HL-60/S4 treated with phorbol 12-myristate 13-acetate at 8.2 ng/mL for 4 days and 3 days (cell line): ENCODE measurements around the gene CDK18.

ENCODE experiments used
- in situ Hi-C: fragments of 300-500 bp; cut with MboI; formaldehyde crosslinking; loops from 2 replicates; pipeline ENCODE4 v1.15.0; 2022; ENCODE audit warnings: low sequenced_read_pairs

CDK18 gene

GRCh38 chr1:205502111-205502810 lies 2.2 kb upstream of the CDK18 start:
- in situ Hi-C loops = no loop called here

GRCh38 chr1:205502992-205503391 lies 1.5 kb upstream of the CDK18 start:
- in situ Hi-C loops = no loop called here

- in situ Hi-C loops = no loop called here
Observed at GRCh38 chr1:205505076-205505729, 734 bp downstream of the CDK18 start.

GRCh38 chr1:205505791-205506190 lies 1.3 kb downstream of the CDK18 start:
- in situ Hi-C loops = no loop called here

DNA sequence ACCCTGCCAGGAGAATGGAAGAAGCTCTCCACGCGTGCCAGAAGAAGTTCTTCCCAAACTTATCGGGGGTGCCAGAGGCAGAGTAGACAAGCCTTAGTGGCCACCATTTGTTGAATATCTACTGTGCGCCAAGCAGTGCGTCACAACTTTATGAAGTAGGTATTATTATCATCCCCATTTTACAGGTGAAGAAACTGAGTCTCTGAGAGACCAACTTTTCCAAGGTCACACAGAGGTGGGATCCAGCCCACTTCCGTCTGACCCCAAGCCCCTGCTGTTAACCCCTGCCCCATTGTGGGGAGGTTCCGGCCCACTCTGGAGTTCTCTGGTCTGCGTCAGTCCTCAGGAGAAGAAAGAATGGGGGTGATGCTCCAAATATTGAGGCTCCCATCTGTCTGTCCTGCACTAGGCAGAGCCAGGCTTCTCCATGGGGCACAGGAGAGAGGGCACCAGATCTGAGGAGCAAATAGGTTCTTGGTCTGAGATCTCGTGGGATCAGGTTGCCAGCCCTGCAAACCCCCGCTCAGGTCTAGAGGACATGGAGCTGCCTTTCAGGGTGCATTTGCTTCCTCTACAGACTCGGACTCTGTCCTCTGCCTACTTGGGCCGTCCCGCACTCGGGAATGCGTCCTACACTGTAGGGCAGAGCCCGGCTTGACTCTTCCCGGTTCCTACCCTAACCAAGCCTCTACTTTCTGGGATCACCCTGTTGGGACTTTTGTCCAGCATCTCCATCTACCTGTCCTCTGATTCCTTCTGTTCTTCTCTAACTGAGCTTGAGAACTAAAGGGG lies 2.1 kb downstream of the CDK18 start:
- in situ Hi-C loops = no loop called here

DNA sequence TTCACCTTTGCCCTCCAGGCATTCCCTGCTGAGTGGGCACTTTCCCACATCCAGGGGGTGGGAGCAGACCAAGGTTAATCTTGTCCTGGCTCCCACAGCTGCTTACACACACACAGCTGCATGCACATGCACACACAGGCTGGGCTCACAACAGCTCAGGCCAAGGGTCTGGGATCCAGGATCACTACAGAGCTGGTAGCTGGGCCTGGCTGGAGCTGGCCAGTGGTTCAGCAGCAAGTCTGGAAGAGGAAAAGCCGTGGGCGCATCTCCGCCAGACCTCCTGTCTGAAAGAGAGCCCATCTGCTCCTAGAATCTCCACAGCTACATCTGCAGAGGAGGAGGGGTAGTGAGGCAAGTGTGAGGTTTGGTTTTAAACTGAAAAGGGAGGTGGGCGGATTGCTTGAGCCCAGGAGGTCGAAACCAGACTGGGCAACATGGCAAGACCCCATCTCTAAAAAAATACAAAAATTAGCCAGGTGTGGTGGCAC lies 3.8 kb downstream of the CDK18 start:
- in situ Hi-C loops = no loop called here

GRCh38 chr1:205510308-205510950 lies 6.0 kb downstream of the CDK18 start:
- in situ Hi-C loops = no loop called here

DNA sequence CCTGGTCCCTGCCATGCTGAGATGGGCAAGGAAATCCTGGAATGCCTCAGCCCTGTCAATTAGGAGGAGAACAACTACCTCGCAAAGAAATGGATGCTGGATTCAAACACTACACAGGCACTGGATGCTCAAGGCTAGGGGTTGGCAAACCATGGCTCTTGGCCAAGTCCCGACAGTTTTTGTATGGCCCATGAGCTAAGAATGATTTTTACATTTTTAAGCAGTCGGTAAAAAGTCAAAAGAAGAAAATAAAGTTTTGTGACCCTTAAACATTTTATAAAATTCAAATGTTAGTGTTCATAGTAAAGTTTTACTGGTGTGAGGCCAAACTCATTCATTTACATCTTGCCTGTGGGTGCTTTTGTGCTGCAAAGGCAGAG lies 6.5 kb downstream of the CDK18 start:
- in situ Hi-C loops = no loop called here

DNA sequence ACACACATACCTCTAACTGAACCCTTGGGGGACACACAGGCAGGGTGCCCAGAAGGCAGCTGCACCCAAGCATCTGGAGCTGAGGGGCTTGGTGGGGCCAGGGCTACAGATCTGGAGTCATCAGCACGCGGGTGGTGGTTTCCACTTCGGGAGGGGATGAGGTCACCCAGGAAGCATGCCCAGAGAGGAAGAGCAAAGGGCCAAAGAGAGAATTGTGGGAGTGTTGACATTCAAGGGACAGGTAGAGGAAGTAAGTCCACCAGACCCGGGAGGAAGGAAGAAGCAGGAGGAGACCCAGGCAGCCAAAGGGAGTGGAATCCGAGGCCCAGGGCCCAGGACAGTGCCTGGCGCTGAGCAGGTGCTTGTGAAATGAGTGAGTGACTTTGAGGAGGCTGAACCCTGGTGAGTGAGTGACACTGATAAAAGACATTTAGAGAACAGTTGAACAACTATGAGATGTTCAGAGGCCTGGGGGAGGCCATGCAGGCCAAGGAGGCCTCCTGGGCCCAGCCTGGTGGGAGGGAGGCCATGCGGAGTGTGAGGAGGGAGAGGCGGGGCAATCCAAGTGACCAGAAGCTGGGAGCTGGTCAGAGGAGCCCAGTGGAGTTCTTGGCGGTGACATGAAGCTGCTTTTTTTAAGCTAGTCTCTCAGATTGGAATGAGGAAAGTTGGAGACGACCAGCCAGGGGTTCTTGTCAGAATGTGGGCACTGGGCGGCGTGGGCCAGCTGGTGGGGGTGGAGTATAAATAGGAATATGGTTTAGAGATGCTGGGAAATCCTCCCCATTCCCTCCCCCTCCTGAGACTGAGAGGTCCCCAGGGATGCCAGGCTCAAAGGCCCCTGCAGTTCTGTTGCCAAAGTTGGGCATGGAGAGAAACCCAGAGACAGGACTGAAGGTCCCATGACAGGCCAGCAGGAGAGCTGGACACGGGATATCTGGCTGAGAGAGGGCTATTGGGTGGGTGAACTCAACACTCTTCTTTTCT lies 7.9 kb downstream of the CDK18 start:
- in situ Hi-C loops = no loop called here

DNA sequence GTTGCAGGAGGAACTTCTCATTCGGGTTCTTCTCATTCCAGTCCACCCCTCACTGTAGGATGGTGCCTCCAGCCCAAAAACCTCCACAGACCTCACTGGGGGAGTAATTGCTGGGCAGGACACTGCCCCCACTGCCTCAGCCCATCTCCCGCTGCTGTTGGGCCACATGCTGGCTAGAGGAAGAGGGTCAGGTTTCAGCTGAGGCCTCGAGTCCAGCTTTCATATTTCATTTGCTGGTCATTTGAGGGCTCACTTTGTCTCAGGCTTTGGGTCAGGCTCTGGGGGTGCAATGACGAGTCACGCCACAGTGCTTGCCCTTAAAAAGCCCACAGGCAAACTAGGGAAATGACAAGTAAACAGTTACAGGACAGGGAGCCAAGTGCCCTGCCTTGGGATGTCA lies 9.3 kb downstream of the CDK18 start:
- in situ Hi-C loops = no loop called here

DNA sequence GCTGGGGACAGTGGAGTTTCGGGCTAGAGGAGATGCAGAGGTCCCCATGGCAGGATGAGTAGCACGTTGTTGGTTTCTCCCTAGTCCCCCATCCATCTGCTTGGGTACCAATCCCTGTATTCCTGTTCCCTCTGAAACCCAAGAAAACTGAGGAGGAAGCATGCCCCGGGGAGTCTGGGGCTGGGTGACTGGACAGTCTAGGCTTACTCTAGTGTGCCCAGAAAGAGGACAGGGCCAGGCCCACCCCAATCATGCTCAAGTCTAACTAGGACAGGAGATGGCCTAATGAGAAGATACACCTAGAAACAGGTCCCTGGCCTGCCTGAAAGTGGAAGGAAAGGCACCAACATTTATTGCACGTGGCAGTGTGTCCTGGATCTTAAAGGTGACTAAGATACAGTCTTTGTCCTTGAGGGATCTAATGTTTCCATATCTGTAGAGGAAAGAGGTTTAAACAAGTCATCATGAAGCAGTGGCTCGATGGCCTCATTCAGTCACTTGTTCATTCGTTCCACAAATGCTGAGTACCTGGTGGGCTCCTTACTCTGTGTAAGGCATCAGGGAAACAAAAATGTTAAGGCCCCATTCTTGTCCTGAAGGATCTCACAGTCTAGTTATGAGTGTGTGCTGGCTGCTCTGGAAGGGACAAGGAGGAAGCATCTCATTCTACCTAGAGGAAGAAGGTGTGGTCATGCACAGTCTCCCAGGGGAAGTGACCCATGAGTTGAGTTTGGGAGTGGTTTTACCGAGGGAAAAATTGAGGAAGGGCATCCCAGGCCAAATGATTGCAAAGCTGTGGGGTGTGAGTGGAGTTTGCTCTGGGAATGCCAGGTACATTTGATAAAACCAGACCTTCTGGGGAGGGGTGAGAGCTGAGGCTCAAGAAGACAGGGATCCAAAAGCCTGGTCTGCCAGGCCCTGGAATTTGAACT lies 10.0 kb downstream of the CDK18 start:
- in situ Hi-C loops = no loop called here

DNA sequence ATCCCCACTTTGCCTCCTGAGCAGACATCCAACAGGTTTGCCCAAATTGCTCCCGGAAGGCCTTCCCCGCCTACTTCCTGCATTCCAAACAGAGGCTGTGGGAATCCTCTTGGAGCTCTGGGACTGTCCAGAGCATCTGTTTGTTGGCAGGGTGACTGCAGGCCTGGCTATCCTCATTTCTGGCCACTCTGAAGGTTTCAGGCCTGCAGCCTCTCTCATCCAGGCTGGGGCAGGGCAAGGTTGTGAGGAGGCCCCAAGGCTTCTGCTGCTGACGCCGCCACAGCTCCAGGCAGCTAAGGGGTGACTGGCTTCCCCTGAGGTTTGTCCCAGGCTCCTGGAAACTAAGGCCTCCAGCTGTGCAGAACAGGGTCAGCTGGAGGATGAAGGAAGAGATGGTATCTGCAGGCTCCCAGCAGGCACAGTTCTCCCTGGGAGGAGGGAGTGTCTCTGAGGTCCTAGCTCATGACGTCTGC lies 11.3 kb downstream of the CDK18 start:
- in situ Hi-C loops = no loop called here

GRCh38 chr1:205516362-205516761 lies 11.9 kb downstream of the CDK18 start:
- in situ Hi-C loops = no loop called here

GRCh38 chr1:205517288-205517687 lies 12.8 kb downstream of the CDK18 start:
- in situ Hi-C loops = no loop called here

GRCh38 chr1:205517763-205518162 lies 13.3 kb downstream of the CDK18 start:
- in situ Hi-C loops = no loop called here

GRCh38 chr1:205518661-205519540 lies 14.4 kb downstream of the CDK18 start:
- in situ Hi-C loops = no loop called here

GRCh38 chr1:205519541-205520131 lies 15.2 kb downstream of the CDK18 start:
- in situ Hi-C loops = loop anchor here (5.0 to 10.0 kb wide), 3 partner anchors 32 to 195 kb away; partner anchors contain the start of gene KLHDC8A
